ENCODE results near the gene GNL2. TPM values are rescaled to one million over a fixed set of nuclear protein-coding genes. Genes with fewer than 3 reads are reported as not detected.

GNL2 gene
- total RNA-seq, 1 experiment from 2014 or later = 51.9 TPM

- BruUV-seq (replicated peaks) = no TSS peak
- H3K9me2 ChIP-seq (ENCODE audit: insufficient read depth) = no peaks in the 10 kb centered on the region
- H3K36me3 ChIP-seq (ENCODE audit: low read depth) = no peaks in the 10 kb centered on the region
- H2AFZ ChIP-seq = no peak overlapping the region
- CTCF ChIA-PET = interaction anchor here (0.6 kb wide), 1 partner anchor 57 kb away, joined by 3 read pairs; a partner anchor contains a TSS
- no peak overlapping the region for H3K27ac ChIP-seq
- no peaks in the 10 kb centered on the region for H3K79me2 ChIP-seq (ENCODE audit: low read depth)
- no peaks in the 10 kb centered on the region for H3K4me1 ChIP-seq (replicated peaks; ENCODE audit: insufficient read depth)
- DNase-seq = no peak
- intact Hi-C loops (cut with micrococcal nuclease; ENCODE audit: unreplicated experiment) = no loop called here
- H3K27me3 ChIP-seq (ENCODE audit: insufficient read depth, low read depth) = peaks cover 100% of the 10 kb centered on the region
- H4K20me1 ChIP-seq (ENCODE audit: insufficient read depth) = no peaks in the 10 kb centered on the region; the same call in 1 of the 2 replicates
- H3K4me3 ChIP-seq = no peak overlapping the region
- TF ChIP-seq EZH2 (IDR thresholded peaks at IDR 0.05; ENCODE audit: low read depth) = no peak
- TF ChIP-seq CTCF (conservative IDR thresholded peaks at IDR 0.05) = no peak
- POLR2A ChIA-PET (ENCODE audit: unreplicated experiment) = no interaction called here
- no peaks in the 10 kb centered on the region for H3F3A ChIP-seq (ENCODE audit: insufficient read depth, low read depth)
- no peaks in the 10 kb centered on the region for H3K9me3 ChIP-seq (ENCODE audit: insufficient read depth, low read depth)
- H3K4me2 ChIP-seq = no peak overlapping the region
These were observed 37.6 kb upstream of the GNL2 start for GRCh38 chr1:37633040-37633937.

- Histone ChIP-seq H4K20me1 (ENCODE audit: insufficient read depth) (no peaks in the 10 kb centered on the region; the same call in 1 of the 2 replicates), H2AFZ (no peak overlapping the region), H3K9me2 (ENCODE audit: insufficient read depth) (no peaks in the 10 kb centered on the region), H3F3A (ENCODE audit: insufficient read depth, low read depth) (no peaks in the 10 kb centered on the region), H3K4me1 (replicated peaks; ENCODE audit: insufficient read depth) (no peaks in the 10 kb centered on the region), H3K4me3 (no peak overlapping the region), H3K36me3 (ENCODE audit: low read depth) (no peaks in the 10 kb centered on the region), H3K27me3 (ENCODE audit: insufficient read depth, low read depth) (peaks cover 99% of the 10 kb centered on the region), H3K9me3 (ENCODE audit: insufficient read depth, low read depth) (no peaks in the 10 kb centered on the region), H3K27ac (no peak overlapping the region), H3K4me2 (no peak overlapping the region), H3K79me2 (ENCODE audit: low read depth) (no peaks in the 10 kb centered on the region)
- no TSS peak for BruUV-seq (replicated peaks)
- DNase-seq = no peak
- intact Hi-C loops (cut with micrococcal nuclease; ENCODE audit: unreplicated experiment) = no loop called here
- TF ChIP-seq EZH2 (IDR thresholded peaks at IDR 0.05; ENCODE audit: low read depth) (no peak), CTCF (conservative IDR thresholded peaks at IDR 0.05) (no peak)
- POLR2A ChIA-PET (ENCODE audit: unreplicated experiment) = no interaction called here
- CTCF ChIA-PET = no interaction called here
These were observed 35.3 kb upstream of the GNL2 start for GRCh38 chr1:37631036-37631435.

GRCh38 chr1:37630426-37631028 lies 34.8 kb upstream of the GNL2 start:
- H3K9me2 ChIP-seq (ENCODE audit: insufficient read depth) = no peaks in the 10 kb centered on the region
- no peaks in the 10 kb centered on the region for H3K9me3 ChIP-seq (ENCODE audit: insufficient read depth, low read depth)
- H4K20me1 ChIP-seq (ENCODE audit: insufficient read depth) = no peaks in the 10 kb centered on the region; the same call in 1 of the 2 replicates
- no TSS peak for BruUV-seq (replicated peaks)
- peaks cover 99% of the 10 kb centered on the region for H3K27me3 ChIP-seq (ENCODE audit: insufficient read depth, low read depth)
- H2AFZ ChIP-seq = no peak overlapping the region
- no peaks in the 10 kb centered on the region for H3F3A ChIP-seq (ENCODE audit: insufficient read depth, low read depth)
- H3K27ac ChIP-seq = no peak overlapping the region
- POLR2A ChIA-PET (ENCODE audit: unreplicated experiment) = no interaction called here
- H3K36me3 ChIP-seq (ENCODE audit: low read depth) = no peaks in the 10 kb centered on the region
- CTCF ChIA-PET = no interaction called here
- DNase-seq = no peak
- H3K4me1 ChIP-seq (replicated peaks; ENCODE audit: insufficient read depth) = no peaks in the 10 kb centered on the region
- no peaks in the 10 kb centered on the region for H3K79me2 ChIP-seq (ENCODE audit: low read depth)
- H3K4me2 ChIP-seq = no peak overlapping the region
- intact Hi-C loops (cut with micrococcal nuclease; ENCODE audit: unreplicated experiment) = no loop called here
- H3K4me3 ChIP-seq = no peak overlapping the region
- TF ChIP-seq EZH2 (IDR thresholded peaks at IDR 0.05; ENCODE audit: low read depth) (no peak), CTCF (conservative IDR thresholded peaks at IDR 0.05) (no peak)

Data from PC-9 (cell line).